Keratinocyte (primary cell): Measurements from ENCODE around the gene MET.

Experiments
- CTCF ChIP-seq, 3 experiments: IDR thresholded peaks in 1 of 3; conservative IDR thresholded peaks in 1 of 3; optimal IDR thresholded peaks in 1 of 3; 2 replicates in 2 of 3; 3 replicates in 1 of 3; pipeline versions ENCODE3 to v1.5.1; 2011; ENCODE audit warnings: low read length in 3 of 3, mild to moderate bottlenecking in 3 of 3, moderate library complexity in 2 of 3, control low read depth in 1 of 3, inconsistent platforms in 1 of 3; ENCODE audit not compliant: insufficient read depth in 2 of 3; ENCODE audit errors: extremely low read depth in 1 of 3
- EZH2 ChIP-seq: IDR thresholded peaks from one replicate; pipeline ENCODE4 v1.6.1; 2012; ENCODE audit warnings: inconsistent platforms, mild to moderate bottlenecking, low read length, moderate library complexity

GRCh38 chr7:116792813-116793212 lies 120.8 kb downstream of the MET start:
- TF ChIP-seq CTCF (optimal IDR thresholded peaks at IDR 0.05 in 1 of 3, IDR thresholded peaks at IDR 0.05 in 1 of 3, conservative IDR thresholded peaks at IDR 0.05 in 1 of 3; ENCODE audit: extremely low read depth in 1 of 3, insufficient read depth in 2 of 3, low read length in 3 of 3) (no peak), EZH2 (no peak)
